Peyer's patch (tissue), 4 donors: ENCODE results near the gene UMOD. TPM values are rescaled to one million over a fixed set of nuclear protein-coding genes. Genes with fewer than 3 reads are reported as not detected.

Experiments used
- DNase-seq, 3 donors: peaks; one replicate each; pipeline ENCODE4 v3.0.0-alpha.2; 2017 to 2019
- H3K27ac ChIP-seq, 4 donors: fragments of 200-600 bp; sonication (generic); one replicate each; pipeline ENCODE4 v1.5.1; 2016 to 2019
- H3K27me3 ChIP-seq, 2 donors: fragments of 200-600 bp; sonication (generic); one replicate each; pipeline ENCODE4 v1.5.1; 2019
- H3K36me3 ChIP-seq, 3 donors: fragments of 200-600 bp; sonication (generic); one replicate each; pipeline ENCODE4 v1.5.1; 2016 to 2019
- H3K4me1 ChIP-seq, 4 donors: fragments of 200-600 bp; sonication (generic); one replicate each; pipeline ENCODE4 v1.5.1; 2016 to 2019
- H3K4me3 ChIP-seq, 4 donors: fragments of 200-600 bp; sonication (generic); 1 replicate in 3 of 4; 2 replicates in 1 of 4; pipeline ENCODE4 v1.5.1; 2016 to 2019; ENCODE audit warnings: mild to moderate bottlenecking in 1 of 4
- H3K9me3 ChIP-seq, 4 donors: fragments of 200-600 bp; sonication (generic); one replicate each; pipeline ENCODE4 v1.5.1; 2016 to 2019; ENCODE audit warnings: mild to moderate bottlenecking in 1 of 4
- CTCF ChIP-seq, 6 experiments: fragments of 450-650 bp in 4 of 6; fragments of 200-600 bp in 2 of 6; sonication (generic) in 1 of 6; IDR thresholded peaks; one replicate each; pipeline ENCODE4 v1.5.1; 2017 to 2019; ENCODE audit warnings: antibody characterized with exemption in 6 of 6, mild to moderate bottlenecking in 3 of 6, moderate library complexity in 1 of 6
- POLR2A ChIP-seq, 2 donors: fragments of 450-650 bp; IDR thresholded peaks; one replicate each; pipeline ENCODE4 v1.5.1; 2017; ENCODE audit warnings: antibody characterized with exemption in 2 of 2, mild to moderate bottlenecking in 2 of 2, moderate library complexity in 2 of 2
- total RNA-seq, 4 donors: library from RNA; depleted of rRNA; stranded (reverse); fragments of >200 nt; gene quantifications; one replicate each; pipeline ENCODE4 v1.1.0, GENCODE V29; 2016

The UMOD gene
- total RNA-seq, 4 donors from 2014 or later, result not detected

GRCh38 chr16:20347666-20348364 lies 4.7 kb downstream of the UMOD start:
- H3K36me3 ChIP-seq, result no peaks in the 10 kb centered on the region
- DNase-seq, result no peak
- no peaks in the 10 kb centered on the region for H3K4me1 ChIP-seq
- no peaks in the 10 kb centered on the region for H3K9me3 ChIP-seq
- no peak overlapping the region for H3K27ac ChIP-seq
- TF ChIP-seq CTCF (IDR thresholded peaks at IDR 0.05) (no peak), POLR2A (IDR thresholded peaks at IDR 0.05) (no peak)
- no peak overlapping the region for H3K4me3 ChIP-seq
- no peaks in the 10 kb centered on the region for H3K27me3 ChIP-seq

- H3K4me1 ChIP-seq, result no peaks in the 10 kb centered on the region
- no peaks in the 10 kb centered on the region for H3K27me3 ChIP-seq
- no peak overlapping the region for H3K4me3 ChIP-seq
- no peaks in the 10 kb centered on the region for H3K9me3 ChIP-seq
- no peaks in the 10 kb centered on the region for H3K36me3 ChIP-seq
- no peak for DNase-seq
- H3K27ac ChIP-seq, result no peak overlapping the region
- TF ChIP-seq CTCF (IDR thresholded peaks at IDR 0.05) (no peak), POLR2A (IDR thresholded peaks at IDR 0.05) (no peak)
Measured at GRCh38 chr16:20344611-20345010, 7.9 kb downstream of the UMOD start.

- DNase-seq, result no peak
- TF ChIP-seq POLR2A (IDR thresholded peaks at IDR 0.05) (no peak), CTCF (IDR thresholded peaks at IDR 0.05) (no peak)
Measured at GRCh38 chr16:20339744-20340143, 12.8 kb downstream of the UMOD start.

GRCh38 chr16:20336955-20337354 lies 15.6 kb downstream of the UMOD start:
- no peaks in the 10 kb centered on the region for H3K4me1 ChIP-seq
- no peaks in the 10 kb centered on the region for H3K36me3 ChIP-seq
- no peak overlapping the region for H3K4me3 ChIP-seq
- no peak overlapping the region for H3K27ac ChIP-seq
- no peaks in the 10 kb centered on the region for H3K9me3 ChIP-seq
- TF ChIP-seq POLR2A (IDR thresholded peaks at IDR 0.05) (no peak), CTCF (IDR thresholded peaks at IDR 0.05) (no peak)
- no peak for DNase-seq
- no peaks in the 10 kb centered on the region for H3K27me3 ChIP-seq

More at GRCh38 chr16:20339744-20340143, 12.8 kb downstream of the UMOD start:
- Histone ChIP-seq H3K9me3 (no peaks in the 10 kb centered on the region), H3K4me1 (no peaks in the 10 kb centered on the region), H3K27me3 (no peaks in the 10 kb centered on the region), H3K27ac (no peak overlapping the region), H3K4me3 (no peak overlapping the region), H3K36me3 (no peaks in the 10 kb centered on the region)

GRCh38 chr16:20334396-20334795 lies 18.1 kb downstream of the UMOD start:
- Histone ChIP-seq H3K4me3 (no peak overlapping the region), H3K9me3 (no peaks in the 10 kb centered on the region), H3K27me3 (no peaks in the 10 kb centered on the region), H3K4me1 (no peaks in the 10 kb centered on the region), H3K36me3 (no peaks in the 10 kb centered on the region), H3K27ac (no peak overlapping the region)
- TF ChIP-seq POLR2A (IDR thresholded peaks at IDR 0.05), result no peak
- no peak for TF ChIP-seq CTCF (IDR thresholded peaks at IDR 0.05)
- no peak for DNase-seq
